Epithelial cell of proximal tubule (primary cell): Measurements from ENCODE around the gene RUVBL2. TPM values are rescaled to one million over a fixed set of nuclear protein-coding genes. Genes with fewer than 3 reads are reported as not detected.

ENCODE experiments used
- DNase-seq: peaks from one replicate; pipeline ENCODE4 v3.0.0-alpha.2; 2011; ENCODE audit warnings: low read depth
- H3K4me3 ChIP-seq: 2 replicates; pipeline ENCODE4 v1.5.1; 2011; ENCODE audit warnings: low read depth, mild to moderate bottlenecking, low read length
- total RNA-seq: library from RNA; depleted of rRNA; stranded (reverse); fragments of >200 nt; gene quantifications from 2 replicates; pipeline ENCODE4 v1.2.3, GENCODE V29; 2015
- TF ChIP-seq, protein P1 (sequence below): conservative IDR thresholded peaks from 2 replicates; pipeline ENCODE4 v1.5.1; 2012; ENCODE audit warnings: low read depth, mild to moderate bottlenecking, low read length

The RUVBL2 gene
- total RNA-seq, 1 donor from 2014 or later = 212 TPM

DNA sequence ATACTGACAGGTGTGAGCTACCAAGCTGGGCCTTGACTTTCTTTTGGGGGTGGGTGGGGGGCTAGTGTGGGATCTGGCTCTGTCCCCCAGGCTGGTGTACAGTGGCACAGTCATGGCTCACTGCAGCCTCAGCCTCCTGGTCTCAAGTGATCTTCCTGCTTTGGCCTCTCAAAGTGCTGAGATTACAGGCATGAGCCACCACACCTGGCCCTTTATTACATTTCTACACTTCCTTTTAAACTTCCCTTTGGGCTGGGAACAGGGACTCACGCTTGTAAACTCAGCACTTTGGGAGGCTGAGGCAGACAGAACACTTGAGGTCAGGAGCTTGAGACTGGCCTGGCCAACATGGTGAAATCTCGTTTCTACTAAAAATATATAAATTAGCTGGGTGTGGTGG lies 16.6 kb upstream of the RUVBL2 start:
- DNase-seq = no peak
- no peak overlapping the region for H3K4me3 ChIP-seq
- TF ChIP-seq, protein P1, sequence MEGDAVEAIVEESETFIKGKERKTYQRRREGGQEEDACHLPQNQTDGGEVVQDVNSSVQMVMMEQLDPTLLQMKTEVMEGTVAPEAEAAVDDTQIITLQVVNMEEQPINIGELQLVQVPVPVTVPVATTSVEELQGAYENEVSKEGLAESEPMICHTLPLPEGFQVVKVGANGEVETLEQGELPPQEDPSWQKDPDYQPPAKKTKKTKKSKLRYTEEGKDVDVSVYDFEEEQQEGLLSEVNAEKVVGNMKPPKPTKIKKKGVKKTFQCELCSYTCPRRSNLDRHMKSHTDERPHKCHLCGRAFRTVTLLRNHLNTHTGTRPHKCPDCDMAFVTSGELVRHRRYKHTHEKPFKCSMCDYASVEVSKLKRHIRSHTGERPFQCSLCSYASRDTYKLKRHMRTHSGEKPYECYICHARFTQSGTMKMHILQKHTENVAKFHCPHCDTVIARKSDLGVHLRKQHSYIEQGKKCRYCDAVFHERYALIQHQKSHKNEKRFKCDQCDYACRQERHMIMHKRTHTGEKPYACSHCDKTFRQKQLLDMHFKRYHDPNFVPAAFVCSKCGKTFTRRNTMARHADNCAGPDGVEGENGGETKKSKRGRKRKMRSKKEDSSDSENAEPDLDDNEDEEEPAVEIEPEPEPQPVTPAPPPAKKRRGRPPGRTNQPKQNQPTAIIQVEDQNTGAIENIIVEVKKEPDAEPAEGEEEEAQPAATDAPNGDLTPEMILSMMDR = no peak

DNA sequence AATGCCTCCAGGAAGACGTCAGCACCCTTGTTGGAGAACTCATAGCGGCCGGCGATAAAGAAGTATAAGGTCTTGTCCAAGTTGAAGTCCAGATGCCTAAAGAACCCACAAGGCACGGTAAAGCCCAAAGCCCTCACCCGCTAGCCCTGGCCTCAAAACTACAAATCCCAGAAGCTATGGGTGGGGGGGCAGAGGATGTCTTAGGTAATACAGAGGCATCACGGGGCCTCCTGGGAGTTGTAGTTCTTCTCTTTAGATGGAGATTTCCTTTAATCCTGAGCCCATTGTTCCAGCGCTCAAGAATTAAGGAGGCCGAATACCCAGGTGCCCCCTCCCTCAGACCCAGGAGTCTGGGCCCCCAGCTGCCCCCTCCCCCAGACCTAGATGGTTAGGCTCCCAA lies 11.4 kb upstream of the RUVBL2 start:
- no peak for DNase-seq
- no peak overlapping the region for H3K4me3 ChIP-seq
- TF ChIP-seq, protein P1 = no peak

- no peak for DNase-seq
- no peak overlapping the region for H3K4me3 ChIP-seq
- TF ChIP-seq, protein P1 = no peak
Observed at GRCh38 chr19:48985711-48986110, 8.0 kb upstream of the RUVBL2 start.

- no peak for DNase-seq
- no peak overlapping the region for H3K4me3 ChIP-seq
- TF ChIP-seq, protein P1 = no peak
Observed at GRCh38 chr19:48986211-48986610, 7.5 kb upstream of the RUVBL2 start.

DNA sequence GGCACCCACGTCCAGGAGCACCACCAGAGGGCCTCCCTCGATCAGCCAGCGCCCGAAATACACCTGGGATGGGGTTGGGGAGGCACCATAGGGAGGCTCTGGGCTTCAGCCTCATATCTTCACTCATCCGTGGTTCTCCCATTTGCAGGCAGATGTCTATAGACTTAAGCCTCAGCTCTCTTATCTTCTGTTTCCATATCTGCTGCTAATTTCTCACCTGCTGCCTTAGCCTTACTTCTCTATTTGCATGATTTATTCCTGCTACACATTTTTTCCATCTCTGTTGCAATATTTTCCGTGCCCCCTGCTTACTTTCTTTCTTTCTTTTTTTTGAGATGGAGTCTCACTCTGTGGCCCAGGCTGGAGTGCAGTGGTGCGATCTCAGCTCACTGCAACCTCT lies 6.4 kb upstream of the RUVBL2 start:
- TF ChIP-seq, protein P1 = no peak
- DNase-seq = no peak
- H3K4me3 ChIP-seq = no peak overlapping the region

DNA sequence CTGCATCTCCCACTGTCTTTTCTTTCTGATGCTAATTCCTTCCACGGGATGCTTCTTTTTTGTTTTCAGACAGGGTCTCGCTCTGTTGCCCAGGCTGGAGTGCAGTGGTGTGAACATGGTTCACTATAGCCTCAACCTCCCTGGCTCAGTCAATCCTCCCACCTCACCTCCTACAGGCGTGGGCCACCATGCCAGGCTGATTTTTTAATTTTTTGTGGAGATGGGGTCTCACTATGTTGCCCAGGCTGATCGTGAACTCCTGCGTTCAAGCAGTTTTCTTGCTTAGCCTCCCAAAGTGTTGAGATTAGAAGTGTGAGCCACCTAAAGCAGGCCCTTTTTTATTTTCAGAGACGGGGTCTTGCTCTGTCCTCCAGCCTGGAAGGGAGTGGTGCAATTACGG lies 5.4 kb upstream of the RUVBL2 start:
- H3K4me3 ChIP-seq = no peak overlapping the region
- TF ChIP-seq, protein P1 = no peak
- no peak for DNase-seq

DNA sequence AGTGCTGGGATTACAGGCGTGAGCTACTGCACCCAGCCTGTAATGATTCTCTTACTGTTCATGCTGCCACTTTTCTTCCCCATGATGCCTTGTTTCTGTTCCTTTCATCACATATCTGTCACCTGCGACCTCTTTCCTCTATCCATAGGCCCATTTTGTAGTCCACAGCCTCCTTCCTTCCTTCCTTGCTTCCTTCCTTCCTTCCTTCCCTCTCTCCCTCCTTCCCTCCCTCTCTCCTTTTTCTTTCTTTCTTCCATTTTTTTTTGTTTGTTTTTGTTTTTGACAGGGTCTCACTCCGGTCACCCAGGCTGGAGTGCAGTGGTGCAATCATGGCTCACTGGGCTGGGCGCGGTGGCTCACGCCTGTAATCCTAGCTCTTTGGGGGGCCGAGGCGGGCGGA lies 4.8 kb upstream of the RUVBL2 start:
- no peak overlapping the region for H3K4me3 ChIP-seq
- no peak for DNase-seq
- TF ChIP-seq, protein P1 = no peak
